Measurements from ENCODE around the gene MAN2A2.
A peak's percentile ranks its signal among the peaks of the same experiment; 100 is the strongest.

The MAN2A2 gene

DNA sequence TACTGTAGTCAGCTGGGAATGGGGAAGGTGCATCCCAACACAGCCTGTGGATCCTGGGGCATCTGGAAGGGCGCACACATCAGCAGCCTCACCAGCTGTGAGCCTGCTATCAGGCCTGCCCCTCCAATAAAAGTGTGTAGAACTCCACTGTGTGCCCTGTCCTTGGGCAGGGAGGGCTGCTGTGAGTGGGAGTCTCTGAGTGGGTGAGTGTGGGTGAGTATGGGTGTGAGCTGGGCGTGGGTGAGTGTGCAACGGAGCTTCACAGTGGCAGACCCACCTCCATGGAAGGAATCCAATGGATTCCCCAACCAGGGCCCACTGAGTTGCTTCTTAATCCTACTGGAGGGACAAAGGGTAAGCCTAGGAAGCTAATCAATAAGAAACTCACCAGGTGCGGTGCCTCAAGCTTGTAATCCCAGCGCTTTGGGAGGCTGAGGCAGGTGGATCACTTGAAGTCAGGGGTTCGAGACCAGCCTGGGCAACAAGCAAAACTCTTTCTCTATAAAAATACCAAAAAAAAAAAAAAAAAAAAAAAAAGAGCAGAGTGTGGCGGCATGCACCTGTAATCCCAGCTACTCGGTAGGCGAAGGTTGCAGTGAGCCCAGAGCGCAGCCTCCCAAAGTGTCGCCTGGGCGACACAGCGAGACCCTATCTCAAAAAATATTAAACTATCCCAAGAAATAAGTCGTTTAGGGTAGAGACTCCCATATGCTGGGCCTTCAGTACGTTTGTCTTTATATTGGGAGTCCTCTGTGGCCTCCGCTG lies 51.0 kb downstream of the MAN2A2 start:
- Histone ChIP-seq H3K36me3 (ENCODE audit: control insufficient read depth, low read length) (peaks cover 65% of the 10 kb centered on the region), H4K20me1 (ENCODE audit: control insufficient read depth, insufficient read depth, low read depth, low read length) (no peaks in the 10 kb centered on the region), H3K9me2 (replicated peaks; ENCODE audit: control insufficient read depth, low read length) (no peaks in the 10 kb centered on the region), H3F3A (ENCODE audit: control insufficient read depth, insufficient read depth) (0 out of 2 replicates have a peak, but pooled peaks cover 2% of the 10 kb centered on the region), H3K4me1 (ENCODE audit: control insufficient read depth, low read length) (peaks cover 24% of the 10 kb centered on the region), H3K27ac (ENCODE audit: low read depth, low read length) (peak overlapping the region; percentile 89), H3K4me2 (ENCODE audit: low read length) (peak overlapping the region; percentile 87), H3K9me3 (ENCODE audit: control insufficient read depth, insufficient read depth, low read length) (no peaks in the 10 kb centered on the region), H3K4me3 (ENCODE audit: low read length) (peak overlapping the region; percentile 80), H3K27me3 (ENCODE audit: control insufficient read depth, low read length) (no peaks in the 10 kb centered on the region), H3K79me2 (ENCODE audit: control insufficient read depth, low read length) (peaks cover 31% of the 10 kb centered on the region)
- TF ChIP-seq EZH2phosphoT487 (IDR thresholded peaks at IDR 0.05; ENCODE audit: borderline replicate concordance, low read length), result no peak
- TF ChIP-seq CTCF (IDR thresholded peaks at IDR 0.05; ENCODE audit: low read depth, low read length, poor library complexity, severe bottlenecking), result no peak

DNA sequence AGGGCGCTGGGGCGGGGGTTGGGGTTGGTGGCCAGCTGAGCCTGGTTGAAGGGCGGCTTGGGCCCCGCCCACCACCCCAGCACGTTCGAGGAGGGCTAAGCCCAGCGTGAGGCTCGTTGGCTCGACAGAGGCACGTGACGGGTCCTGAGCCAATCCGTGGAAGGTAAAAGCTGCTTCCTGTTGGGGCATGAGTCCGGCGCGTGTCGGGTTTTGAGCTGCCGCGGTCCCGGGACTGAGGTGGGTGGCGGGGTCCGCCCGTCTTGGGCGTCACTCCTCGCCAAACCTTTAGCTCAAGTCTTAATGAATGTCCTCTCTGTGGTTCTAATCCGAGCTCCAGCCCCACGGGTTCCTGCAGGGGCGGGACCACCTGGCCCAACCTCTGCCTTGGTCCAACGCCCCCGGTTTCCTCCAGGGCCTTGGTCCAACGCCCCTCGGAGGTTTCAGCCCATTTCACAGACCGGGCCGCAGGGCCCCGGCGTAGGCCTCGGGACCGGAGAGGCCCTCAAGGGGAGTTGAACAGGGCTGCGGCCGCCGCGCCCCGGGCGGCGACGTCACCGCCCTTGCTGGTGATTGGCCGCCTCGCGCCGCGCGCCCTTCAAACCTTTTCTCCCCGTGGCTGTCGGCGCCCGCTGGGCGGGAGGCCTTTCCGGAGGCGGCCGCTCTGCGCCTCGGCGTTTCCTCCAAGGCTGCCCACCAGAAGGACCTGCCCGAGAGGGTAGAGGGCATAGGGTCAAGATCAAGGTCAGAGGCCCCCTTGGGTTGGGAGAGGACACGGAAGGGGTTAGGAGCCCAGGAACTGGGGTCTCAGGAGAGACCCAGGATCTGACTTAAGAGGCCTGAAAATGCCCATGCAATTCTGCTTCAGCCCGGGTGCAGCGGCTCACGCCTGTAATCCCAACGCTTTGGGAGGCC lies 51.9 kb downstream of the MAN2A2 start, which contains the start of gene RCCD1:
TSS of gene RCCD1 (plus strand) at position 173 of the 912 bp plus-strand sequence. CDS start 1,851 bp downstream, outside the sequence.
- TF ChIP-seq CTCF (IDR thresholded peaks at IDR 0.05; ENCODE audit: low read depth, low read length, poor library complexity, severe bottlenecking) (no peak), EZH2phosphoT487 (IDR thresholded peaks at IDR 0.05; ENCODE audit: borderline replicate concordance, low read length) (no peak)
- H3K4me2 ChIP-seq (ENCODE audit: low read length), result peak within 1 kb of the TSS; percentile 87
- H3K79me2 ChIP-seq (ENCODE audit: control insufficient read depth, low read length), result peaks cover 31% of the 10 kb centered on the region
- 0 out of 2 replicates have a peak, but pooled peaks cover 3% of the 10 kb centered on the region for H3F3A ChIP-seq (ENCODE audit: control insufficient read depth, insufficient read depth)
- no peaks in the 10 kb centered on the region for H3K9me2 ChIP-seq (replicated peaks; ENCODE audit: control insufficient read depth, low read length)
- H3K27me3 ChIP-seq (ENCODE audit: control insufficient read depth, low read length), result no peaks in the 10 kb centered on the region
- H3K4me3 ChIP-seq (ENCODE audit: low read length), result peak within 1 kb of the TSS; percentile 80
- peaks cover 24% of the 10 kb centered on the region for H3K4me1 ChIP-seq (ENCODE audit: control insufficient read depth, low read length)
- peak within 1 kb of the TSS; percentile 89 for H3K27ac ChIP-seq (ENCODE audit: low read depth, low read length)
- H3K36me3 ChIP-seq (ENCODE audit: control insufficient read depth, low read length), result peaks cover 66% of the 10 kb centered on the region
- no peaks in the 10 kb centered on the region for H3K9me3 ChIP-seq (ENCODE audit: control insufficient read depth, insufficient read depth, low read length)
- H4K20me1 ChIP-seq (ENCODE audit: control insufficient read depth, insufficient read depth, low read depth, low read length), result no peaks in the 10 kb centered on the region

DNA sequence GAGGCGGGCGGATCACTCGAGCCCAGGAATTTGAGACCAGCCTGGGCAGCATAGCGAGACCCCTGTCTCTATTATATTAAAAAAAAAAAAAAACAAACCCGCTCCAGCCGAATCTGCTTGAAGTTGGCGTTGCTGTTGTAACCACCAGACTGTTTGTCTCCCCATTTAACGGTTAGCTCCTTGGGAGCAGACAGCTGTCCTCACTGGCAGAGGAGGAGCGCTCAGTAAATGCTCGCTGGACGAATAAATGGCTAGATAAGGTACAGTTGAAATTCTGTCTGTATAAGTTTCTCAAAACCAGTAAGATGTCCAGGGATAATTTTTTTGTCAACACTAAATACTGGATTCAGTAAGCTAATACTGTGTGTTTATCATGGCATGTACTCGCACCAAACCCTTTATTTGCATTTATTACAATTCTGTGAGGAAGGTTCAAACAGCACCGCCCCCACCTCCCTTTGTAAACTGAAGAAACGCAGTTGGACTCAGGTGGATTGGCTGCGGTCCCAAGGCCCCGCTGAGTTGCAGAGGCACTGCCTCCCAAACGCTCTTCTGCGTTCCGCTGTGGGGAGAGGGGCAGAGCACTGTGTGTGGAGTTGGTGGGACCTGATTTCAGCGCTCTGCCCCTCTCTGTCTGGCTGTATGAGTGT lies 52.6 kb downstream of the MAN2A2 start:
- peaks cover 31% of the 10 kb centered on the region for H3K79me2 ChIP-seq (ENCODE audit: control insufficient read depth, low read length)
- H3K9me3 ChIP-seq (ENCODE audit: control insufficient read depth, insufficient read depth, low read length), result no peaks in the 10 kb centered on the region
- peaks cover 66% of the 10 kb centered on the region for H3K36me3 ChIP-seq (ENCODE audit: control insufficient read depth, low read length)
- H3K4me2 ChIP-seq (ENCODE audit: low read length), result peak overlapping the region; percentile 87
- H3K4me1 ChIP-seq (ENCODE audit: control insufficient read depth, low read length), result peaks cover 24% of the 10 kb centered on the region
- peak overlapping the region; percentile 80 for H3K4me3 ChIP-seq (ENCODE audit: low read length)
- no peak for TF ChIP-seq CTCF (IDR thresholded peaks at IDR 0.05; ENCODE audit: low read depth, low read length, poor library complexity, severe bottlenecking)
- TF ChIP-seq EZH2phosphoT487 (IDR thresholded peaks at IDR 0.05; ENCODE audit: borderline replicate concordance, low read length), result no peak
- peak overlapping the region; percentile 89 for H3K27ac ChIP-seq (ENCODE audit: low read depth, low read length)
- H4K20me1 ChIP-seq (ENCODE audit: control insufficient read depth, insufficient read depth, low read depth, low read length), result no peaks in the 10 kb centered on the region
- H3K9me2 ChIP-seq (replicated peaks; ENCODE audit: control insufficient read depth, low read length), result no peaks in the 10 kb centered on the region
- H3F3A ChIP-seq (ENCODE audit: control insufficient read depth, insufficient read depth), result 0 out of 2 replicates have a peak, but pooled peaks cover 3% of the 10 kb centered on the region
- no peaks in the 10 kb centered on the region for H3K27me3 ChIP-seq (ENCODE audit: control insufficient read depth, low read length)

Measured in DOHH2 (cell line).